Measurements from ENCODE around the gene ST3GAL3. TPM values are rescaled to one million over a fixed set of nuclear protein-coding genes. Genes with fewer than 3 reads are reported as not detected.
A peak's percentile ranks its signal among the peaks of the same experiment; 100 is the strongest.

Gene ST3GAL3
- total and polyA plus RNA-seq, 2 donors (not counting 1 experiment from before 2014, with no cell fraction given) = 13.7 to 16.3 TPM

DNA sequence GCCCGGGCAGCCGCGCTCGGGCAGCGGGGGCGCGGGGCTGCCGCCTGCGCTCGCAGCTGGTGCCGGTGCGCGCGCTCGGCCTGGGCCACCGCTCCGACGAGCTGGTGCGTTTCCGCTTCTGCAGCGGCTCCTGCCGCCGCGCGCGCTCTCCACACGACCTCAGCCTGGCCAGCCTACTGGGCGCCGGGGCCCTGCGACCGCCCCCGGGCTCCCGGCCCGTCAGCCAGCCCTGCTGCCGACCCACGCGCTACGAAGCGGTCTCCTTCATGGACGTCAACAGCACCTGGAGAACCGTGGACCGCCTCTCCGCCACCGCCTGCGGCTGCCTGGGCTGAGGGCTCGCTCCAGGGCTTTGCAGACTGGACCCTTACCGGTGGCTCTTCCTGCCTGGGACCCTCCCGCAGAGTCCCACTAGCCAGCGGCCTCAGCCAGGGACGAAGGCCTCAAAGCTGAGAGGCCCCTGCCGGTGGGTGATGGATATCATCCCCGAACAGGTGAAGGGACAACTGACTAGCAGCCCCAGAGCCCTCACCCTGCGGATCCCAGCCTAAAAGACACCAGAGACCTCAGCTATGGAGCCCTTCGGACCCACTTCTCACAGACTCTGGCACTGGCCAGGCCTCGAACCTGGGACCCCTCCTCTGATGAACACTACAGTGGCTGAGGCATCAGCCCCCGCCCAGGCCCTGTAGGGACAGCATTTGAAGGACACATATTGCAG is 229.3 kb downstream of the ST3GAL3 start:
- H3K9ac ChIP-seq (ENCODE audit: insufficient read depth, low read length) = no peak overlapping the region
- H4K20me1 ChIP-seq (ENCODE audit: control insufficient read depth, extremely low read depth, insufficient read depth, low read length) = no peaks in the 10 kb centered on the region
- TF ChIP-seq EZH2 (IDR thresholded peaks at IDR 0.05; ENCODE audit: low read length, missing control alignments) (no peak), CTCF (conservative IDR thresholded peaks at IDR 0.05 in 1 of 2, IDR thresholded peaks at IDR 0.05 in 1 of 2; ENCODE audit: low read depth in 1 of 2, low read length in 2 of 2) (peak in 1 of 2 donors; percentile 7)
- peak; percentile 21 to 45 for DNase-seq (ENCODE audit: low read depth in 2 of 2)
- no peak overlapping the region for H3K27ac ChIP-seq (ENCODE audit: insufficient read depth, low read length)
- H3K4me2 ChIP-seq (ENCODE audit: extremely low read depth, insufficient read depth, low read length) = no peak overlapping the region
- no peak overlapping the region for H2AFZ ChIP-seq (ENCODE audit: low read length)
- H3K9me3 ChIP-seq (ENCODE audit: control insufficient read depth, insufficient read depth, low read depth, low read length) = no peaks in the 10 kb centered on the region
- no peaks in the 10 kb centered on the region for H3K79me2 ChIP-seq (ENCODE audit: control insufficient read depth, insufficient read depth, low read length)
- no peaks in the 10 kb centered on the region for H3K36me3 ChIP-seq (ENCODE audit: control insufficient read depth, insufficient read depth, low read length)
- H3K4me1 ChIP-seq (ENCODE audit: control insufficient read depth, extremely low read depth, insufficient read depth, low read length) = peaks cover 9% of the 10 kb centered on the region
- no peaks in the 10 kb centered on the region for H3K27me3 ChIP-seq (ENCODE audit: control insufficient read depth, insufficient read depth, low read length)
- H3K4me3 ChIP-seq (replicated peaks in 1 of 4; ENCODE audit: control extremely low read depth in 1 of 4, insufficient read depth in 1 of 4, low read depth in 3 of 4, low read length in 4 of 4) = peak overlapping the region in 2 of 4 experiments; percentile 6 to 33

GRCh38 chr1:43937179-43937865 is 230.0 kb downstream of the ST3GAL3 start:
- H3K36me3 ChIP-seq (ENCODE audit: control insufficient read depth, insufficient read depth, low read length) = no peaks in the 10 kb centered on the region
- no peaks in the 10 kb centered on the region for H3K27me3 ChIP-seq (ENCODE audit: control insufficient read depth, insufficient read depth, low read length)
- H3K4me2 ChIP-seq (ENCODE audit: extremely low read depth, insufficient read depth, low read length) = no peak overlapping the region
- H3K27ac ChIP-seq (ENCODE audit: insufficient read depth, low read length) = no peak overlapping the region
- H3K79me2 ChIP-seq (ENCODE audit: control insufficient read depth, insufficient read depth, low read length) = no peaks in the 10 kb centered on the region
- no peak for TF ChIP-seq CTCF (conservative IDR thresholded peaks at IDR 0.05 in 1 of 2, IDR thresholded peaks at IDR 0.05 in 1 of 2; ENCODE audit: low read depth in 1 of 2, low read length in 2 of 2)
- no peak for TF ChIP-seq EZH2 (IDR thresholded peaks at IDR 0.05; ENCODE audit: low read length, missing control alignments)
- H2AFZ ChIP-seq (ENCODE audit: low read length) = no peak overlapping the region
- DNase-seq (ENCODE audit: low read depth in 2 of 2) = no peak
- H3K9ac ChIP-seq (ENCODE audit: insufficient read depth, low read length) = no peak overlapping the region
- H4K20me1 ChIP-seq (ENCODE audit: control insufficient read depth, extremely low read depth, insufficient read depth, low read length) = no peaks in the 10 kb centered on the region
- no peak overlapping the region for H3K4me3 ChIP-seq (replicated peaks in 1 of 4; ENCODE audit: control extremely low read depth in 1 of 4, insufficient read depth in 1 of 4, low read depth in 3 of 4, low read length in 4 of 4)
- no peaks in the 10 kb centered on the region for H3K9me3 ChIP-seq (ENCODE audit: control insufficient read depth, insufficient read depth, low read depth, low read length)
- H3K4me1 ChIP-seq (ENCODE audit: control insufficient read depth, extremely low read depth, insufficient read depth, low read length) = peaks cover 9% of the 10 kb centered on the region

DNA sequence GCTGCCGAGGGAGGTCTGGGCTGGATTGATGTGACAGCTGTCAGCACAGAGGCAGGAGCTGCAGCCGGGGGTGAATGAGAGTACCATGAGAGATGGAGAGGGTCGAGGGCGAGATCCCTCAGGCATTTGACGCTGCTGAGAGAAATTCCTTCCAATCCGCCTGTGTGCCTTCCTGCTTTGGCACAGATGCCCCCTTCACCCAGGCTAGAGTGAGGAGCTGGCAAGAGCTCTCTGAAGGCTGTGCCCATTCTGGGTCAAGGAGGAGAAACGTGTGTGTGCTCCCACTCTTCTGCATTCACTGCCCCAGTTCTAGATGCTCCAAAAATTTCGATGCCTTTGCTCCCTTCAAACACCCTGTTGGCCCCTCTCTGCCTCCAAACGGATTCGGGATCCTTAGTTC is 231.0 kb downstream of the ST3GAL3 start:
- no peaks in the 10 kb centered on the region for H4K20me1 ChIP-seq (ENCODE audit: control insufficient read depth, extremely low read depth, insufficient read depth, low read length)
- no peak for DNase-seq (ENCODE audit: low read depth in 2 of 2)
- no peaks in the 10 kb centered on the region for H3K9me3 ChIP-seq (ENCODE audit: control insufficient read depth, insufficient read depth, low read depth, low read length)
- no peaks in the 10 kb centered on the region for H3K27me3 ChIP-seq (ENCODE audit: control insufficient read depth, insufficient read depth, low read length)
- no peaks in the 10 kb centered on the region for H3K4me1 ChIP-seq (ENCODE audit: control insufficient read depth, extremely low read depth, insufficient read depth, low read length)
- H3K79me2 ChIP-seq (ENCODE audit: control insufficient read depth, insufficient read depth, low read length) = no peaks in the 10 kb centered on the region
- no peak overlapping the region for H2AFZ ChIP-seq (ENCODE audit: low read length)
- no peak overlapping the region for H3K9ac ChIP-seq (ENCODE audit: insufficient read depth, low read length)
- TF ChIP-seq CTCF (conservative IDR thresholded peaks at IDR 0.05 in 1 of 2, IDR thresholded peaks at IDR 0.05 in 1 of 2; ENCODE audit: low read depth in 1 of 2, low read length in 2 of 2) (no peak), EZH2 (IDR thresholded peaks at IDR 0.05; ENCODE audit: low read length, missing control alignments) (no peak)
- H3K4me3 ChIP-seq (replicated peaks in 1 of 4; ENCODE audit: control extremely low read depth in 1 of 4, insufficient read depth in 1 of 4, low read depth in 3 of 4, low read length in 4 of 4) = no peak overlapping the region
- no peak overlapping the region for H3K4me2 ChIP-seq (ENCODE audit: extremely low read depth, insufficient read depth, low read length)
- no peak overlapping the region for H3K27ac ChIP-seq (ENCODE audit: insufficient read depth, low read length)
- H3K36me3 ChIP-seq (ENCODE audit: control insufficient read depth, insufficient read depth, low read length) = no peaks in the 10 kb centered on the region
